ENCODE results near the gene ZNF609. TPM values are rescaled to one million over a fixed set of nuclear protein-coding genes. Genes with fewer than 3 reads are reported as not detected.

ZNF609 gene
- total RNA-seq, 4 donors from 2014 or later, result 19.4 to 30.5 (median 21.1) TPM

DNA sequence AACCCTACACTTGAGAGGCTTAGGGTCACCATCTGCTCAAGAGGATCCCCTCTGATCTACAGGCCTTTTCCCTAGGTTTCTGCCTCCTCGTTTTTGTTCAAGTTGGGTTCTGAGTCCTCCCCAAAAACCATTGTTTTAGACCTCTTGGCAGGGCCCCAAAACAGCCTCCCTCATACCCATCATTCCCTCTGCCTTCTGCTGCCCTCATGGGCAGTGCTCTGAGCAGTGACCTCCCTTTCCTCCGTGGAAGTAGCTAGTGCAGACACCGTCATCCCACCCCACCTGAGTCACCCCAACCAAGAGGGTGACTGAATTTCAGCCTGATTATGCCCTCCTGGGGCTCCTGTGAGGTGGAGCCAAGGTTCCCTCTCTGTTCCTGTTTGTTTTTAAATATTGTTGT lies 223.0 kb downstream of the ZNF609 start:
- 48 to 53% methylated on average over 3 of the region's 3 CpGs for WGBS, 2 donors
- peak in 1 of 2 donors; percentile 56 for DNase-seq (ENCODE audit: low spot score in 2 of 2)
- H3K4me3 ChIP-seq (ENCODE audit: low read depth, poor library complexity, severe bottlenecking), result no peak overlapping the region
- intact Hi-C loops (cut with DNase I; ENCODE audit: low total_unique reads), result loop anchor here (10.0 kb wide), 1 partner anchor 601 kb away; the partner anchor contains the start of gene PARP16
- TF ChIP-seq, protein P1, sequence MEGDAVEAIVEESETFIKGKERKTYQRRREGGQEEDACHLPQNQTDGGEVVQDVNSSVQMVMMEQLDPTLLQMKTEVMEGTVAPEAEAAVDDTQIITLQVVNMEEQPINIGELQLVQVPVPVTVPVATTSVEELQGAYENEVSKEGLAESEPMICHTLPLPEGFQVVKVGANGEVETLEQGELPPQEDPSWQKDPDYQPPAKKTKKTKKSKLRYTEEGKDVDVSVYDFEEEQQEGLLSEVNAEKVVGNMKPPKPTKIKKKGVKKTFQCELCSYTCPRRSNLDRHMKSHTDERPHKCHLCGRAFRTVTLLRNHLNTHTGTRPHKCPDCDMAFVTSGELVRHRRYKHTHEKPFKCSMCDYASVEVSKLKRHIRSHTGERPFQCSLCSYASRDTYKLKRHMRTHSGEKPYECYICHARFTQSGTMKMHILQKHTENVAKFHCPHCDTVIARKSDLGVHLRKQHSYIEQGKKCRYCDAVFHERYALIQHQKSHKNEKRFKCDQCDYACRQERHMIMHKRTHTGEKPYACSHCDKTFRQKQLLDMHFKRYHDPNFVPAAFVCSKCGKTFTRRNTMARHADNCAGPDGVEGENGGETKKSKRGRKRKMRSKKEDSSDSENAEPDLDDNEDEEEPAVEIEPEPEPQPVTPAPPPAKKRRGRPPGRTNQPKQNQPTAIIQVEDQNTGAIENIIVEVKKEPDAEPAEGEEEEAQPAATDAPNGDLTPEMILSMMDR (IDR thresholded peaks at IDR 0.05), result no peak
- no peak for TF ChIP-seq POLR2A (IDR thresholded peaks at IDR 0.05)

DNA sequence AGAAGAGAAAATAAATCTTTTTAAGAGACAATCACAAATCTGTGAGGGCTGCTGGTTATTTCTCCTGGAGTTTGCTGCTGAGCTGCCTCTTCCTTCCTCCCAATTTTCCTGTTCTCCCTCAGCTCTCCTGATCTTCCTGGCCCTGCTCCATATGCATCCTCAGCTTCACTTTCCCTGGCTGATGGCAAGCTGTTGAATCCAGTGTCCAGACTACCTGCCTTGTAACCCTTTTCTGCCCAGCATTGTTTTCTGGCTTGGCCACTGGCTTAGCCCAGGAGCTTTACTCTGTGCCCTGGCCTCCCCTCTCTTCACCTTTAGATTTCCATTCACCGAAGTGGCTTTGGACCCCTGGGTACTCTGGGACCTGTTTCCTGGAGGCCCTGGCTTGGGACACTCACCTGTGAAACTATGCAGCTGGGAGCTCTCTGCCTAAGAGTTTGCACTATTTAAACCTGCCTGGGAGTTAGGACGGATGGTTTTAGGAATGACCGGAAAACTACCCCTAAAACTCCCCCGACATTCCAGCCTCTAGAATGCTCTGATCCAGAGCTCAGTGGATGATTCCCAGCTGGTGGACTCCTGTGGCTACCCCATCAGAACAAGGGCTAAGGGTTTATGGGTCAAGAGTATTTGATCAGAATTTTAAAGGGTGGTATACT lies 225.0 kb downstream of the ZNF609 start:
- 83 to 88% methylated on average over 4 of the region's 4 CpGs for WGBS, 2 donors
- TF ChIP-seq, protein P1 (IDR thresholded peaks at IDR 0.05), result no peak
- TF ChIP-seq POLR2A (IDR thresholded peaks at IDR 0.05), result no peak
- peak in 1 of 2 donors; percentile 36 for DNase-seq (ENCODE audit: low spot score in 2 of 2)
- H3K4me3 ChIP-seq (ENCODE audit: low read depth, poor library complexity, severe bottlenecking), result no peak overlapping the region
- intact Hi-C loops (cut with DNase I; ENCODE audit: low total_unique reads), result loop anchor here (10.0 kb wide), 1 partner anchor 599 kb away; the partner anchor contains the start of gene PARP16

DNA sequence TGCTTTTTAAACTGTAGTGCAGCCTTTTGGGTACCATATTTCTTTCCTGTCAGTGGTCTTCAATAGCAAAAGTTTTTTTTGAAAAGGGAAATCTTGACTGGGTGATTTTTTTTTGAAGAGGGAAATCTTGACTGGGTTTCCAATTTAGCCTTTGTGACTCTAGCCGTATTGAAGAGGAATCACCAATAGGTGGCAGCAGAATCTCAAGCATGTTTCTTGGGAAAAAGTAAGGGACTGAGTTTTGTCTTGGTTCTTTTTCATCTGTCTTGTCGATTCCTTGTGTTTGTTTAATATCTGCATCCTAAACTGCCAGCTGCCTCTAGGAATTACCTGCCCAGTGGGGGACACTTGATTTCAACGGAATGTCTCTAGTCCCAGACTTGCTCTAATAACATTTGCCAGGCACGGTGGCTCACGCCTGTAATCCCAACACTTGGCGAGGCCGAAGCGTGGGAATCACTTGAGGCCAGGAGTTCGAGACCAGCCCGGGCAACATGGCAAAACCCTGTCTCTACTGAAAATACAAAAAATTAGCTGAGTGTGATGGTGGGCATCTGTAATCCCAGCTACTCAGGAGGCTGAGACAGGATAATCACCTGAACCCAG lies 225.9 kb downstream of the ZNF609 start:
- TF ChIP-seq, protein P1 (IDR thresholded peaks at IDR 0.05), result no peak
- no peak for TF ChIP-seq POLR2A (IDR thresholded peaks at IDR 0.05)
- 64 to 67% methylated on average over 10 of the region's 10 CpGs for WGBS, 2 donors
- H3K4me3 ChIP-seq (ENCODE audit: low read depth, poor library complexity, severe bottlenecking), result no peak overlapping the region
- intact Hi-C loops (cut with DNase I; ENCODE audit: low total_unique reads), result loop anchor here (2.0 to 10.0 kb wide), 2 partner anchors 41 to 599 kb away; partner anchors contain the start of gene PARP16
- DNase-seq (ENCODE audit: low spot score in 2 of 2), result no peak

DNA sequence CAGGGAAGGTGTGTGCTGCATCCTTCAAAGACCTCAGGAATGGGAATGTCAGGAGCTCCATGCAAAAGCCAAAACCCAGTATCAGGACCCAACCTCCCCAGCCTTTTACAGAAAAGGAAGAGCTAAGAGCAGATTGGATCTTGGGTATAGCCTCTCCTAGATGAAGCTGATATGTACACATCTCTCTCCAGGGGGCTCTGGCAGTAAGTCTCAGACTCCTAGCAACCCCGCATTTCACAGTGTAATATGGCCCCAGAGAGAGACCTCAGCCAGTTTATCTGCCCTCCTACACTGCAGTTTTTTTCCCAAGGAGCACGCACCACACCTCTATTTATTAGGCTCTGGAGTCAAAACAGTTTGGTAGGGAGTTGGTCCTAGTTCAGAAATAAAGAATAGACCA lies 226.8 kb downstream of the ZNF609 start:
- intact Hi-C loops (cut with DNase I; ENCODE audit: low total_unique reads), result loop anchor here (2.0 to 10.0 kb wide), 2 partner anchors 40 to 598 kb away; partner anchors contain the start of gene PARP16
- 71 to 72% methylated on average over 2 of the region's 2 CpGs for WGBS, 2 donors
- TF ChIP-seq POLR2A (IDR thresholded peaks at IDR 0.05), result no peak
- TF ChIP-seq, protein P1 (IDR thresholded peaks at IDR 0.05), result no peak
- no peak for DNase-seq (ENCODE audit: low spot score in 2 of 2)
- no peak overlapping the region for H3K4me3 ChIP-seq (ENCODE audit: low read depth, poor library complexity, severe bottlenecking)

DNA sequence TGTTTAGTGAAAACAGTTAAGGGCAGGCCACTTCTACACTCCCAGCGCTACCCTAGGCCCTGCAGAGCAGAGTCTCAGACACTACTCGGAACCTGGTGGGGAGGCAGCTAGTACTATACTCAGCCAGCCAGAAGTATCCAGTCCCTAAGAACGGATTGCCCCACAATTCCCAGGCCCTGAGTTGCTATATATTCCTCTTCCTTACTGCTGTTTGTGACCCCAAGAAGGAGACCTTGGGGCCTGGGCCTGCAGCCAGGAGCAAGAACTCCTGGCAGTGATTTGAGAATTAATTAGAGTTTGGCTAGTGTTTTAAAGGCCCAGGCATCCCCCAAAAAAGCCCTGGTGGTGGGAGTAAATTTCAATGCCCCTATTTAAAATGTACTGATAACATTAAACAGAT lies 227.3 kb downstream of the ZNF609 start:
- no peak overlapping the region for H3K4me3 ChIP-seq (ENCODE audit: low read depth, poor library complexity, severe bottlenecking)
- no peak for DNase-seq (ENCODE audit: low spot score in 2 of 2)
- intact Hi-C loops (cut with DNase I; ENCODE audit: low total_unique reads), result loop anchor here (2.0 to 10.0 kb wide), 2 partner anchors 39 to 597 kb away; partner anchors contain the start of gene PARP16
- WGBS, 2 donors, result 61 to 73% methylated on average over 3 of the region's 3 CpGs
- no peak for TF ChIP-seq POLR2A (IDR thresholded peaks at IDR 0.05)
- TF ChIP-seq, protein P1 (IDR thresholded peaks at IDR 0.05), result no peak

Measured in lower leg skin (tissue), 4 donors.